ENCODE data around the gene MPP2. TPM values are rescaled to one million over a fixed set of nuclear protein-coding genes. Genes with fewer than 3 reads are reported as not detected.

Gene MPP2
- total RNA-seq, 4 donors from 2014 or later: 0.42 to 10.7 (median 3.7) TPM

DNA sequence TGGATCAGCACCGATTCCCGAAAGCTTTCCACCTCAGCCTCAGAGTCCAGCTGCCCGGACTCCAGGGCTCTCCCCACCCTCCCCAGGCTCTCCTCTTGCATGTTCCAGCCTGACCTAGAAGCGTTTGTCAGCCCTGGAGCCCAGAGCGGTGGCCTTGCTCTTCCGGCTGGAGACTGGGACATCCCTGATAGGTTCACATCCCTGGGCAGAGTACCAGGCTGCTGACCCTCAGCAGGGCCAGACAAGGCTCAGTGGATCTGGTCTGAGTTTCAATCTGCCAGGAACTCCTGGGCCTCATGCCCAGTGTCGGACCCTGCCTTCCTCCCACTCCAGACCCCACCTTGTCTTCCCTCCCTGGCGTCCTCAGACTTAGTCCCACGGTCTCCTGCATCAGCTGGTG, 45.4 kb downstream of the MPP2 start:
- no peak for TF ChIP-seq POLR2A (IDR thresholded peaks at IDR 0.05)
- TF ChIP-seq, protein P1, sequence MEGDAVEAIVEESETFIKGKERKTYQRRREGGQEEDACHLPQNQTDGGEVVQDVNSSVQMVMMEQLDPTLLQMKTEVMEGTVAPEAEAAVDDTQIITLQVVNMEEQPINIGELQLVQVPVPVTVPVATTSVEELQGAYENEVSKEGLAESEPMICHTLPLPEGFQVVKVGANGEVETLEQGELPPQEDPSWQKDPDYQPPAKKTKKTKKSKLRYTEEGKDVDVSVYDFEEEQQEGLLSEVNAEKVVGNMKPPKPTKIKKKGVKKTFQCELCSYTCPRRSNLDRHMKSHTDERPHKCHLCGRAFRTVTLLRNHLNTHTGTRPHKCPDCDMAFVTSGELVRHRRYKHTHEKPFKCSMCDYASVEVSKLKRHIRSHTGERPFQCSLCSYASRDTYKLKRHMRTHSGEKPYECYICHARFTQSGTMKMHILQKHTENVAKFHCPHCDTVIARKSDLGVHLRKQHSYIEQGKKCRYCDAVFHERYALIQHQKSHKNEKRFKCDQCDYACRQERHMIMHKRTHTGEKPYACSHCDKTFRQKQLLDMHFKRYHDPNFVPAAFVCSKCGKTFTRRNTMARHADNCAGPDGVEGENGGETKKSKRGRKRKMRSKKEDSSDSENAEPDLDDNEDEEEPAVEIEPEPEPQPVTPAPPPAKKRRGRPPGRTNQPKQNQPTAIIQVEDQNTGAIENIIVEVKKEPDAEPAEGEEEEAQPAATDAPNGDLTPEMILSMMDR (IDR thresholded peaks at IDR 0.05): no peak
- WGBS, 2 donors: 84 to 92% methylated on average over 4 to 9 of the region's 9 CpGs
- intact Hi-C loops (cut with DNase I; ENCODE audit: low total_unique reads): no loop called here
- no peak for DNase-seq (ENCODE audit: low spot score in 2 of 2)
- no peak overlapping the region for H3K4me3 ChIP-seq (ENCODE audit: low read depth, poor library complexity, severe bottlenecking)

DNA sequence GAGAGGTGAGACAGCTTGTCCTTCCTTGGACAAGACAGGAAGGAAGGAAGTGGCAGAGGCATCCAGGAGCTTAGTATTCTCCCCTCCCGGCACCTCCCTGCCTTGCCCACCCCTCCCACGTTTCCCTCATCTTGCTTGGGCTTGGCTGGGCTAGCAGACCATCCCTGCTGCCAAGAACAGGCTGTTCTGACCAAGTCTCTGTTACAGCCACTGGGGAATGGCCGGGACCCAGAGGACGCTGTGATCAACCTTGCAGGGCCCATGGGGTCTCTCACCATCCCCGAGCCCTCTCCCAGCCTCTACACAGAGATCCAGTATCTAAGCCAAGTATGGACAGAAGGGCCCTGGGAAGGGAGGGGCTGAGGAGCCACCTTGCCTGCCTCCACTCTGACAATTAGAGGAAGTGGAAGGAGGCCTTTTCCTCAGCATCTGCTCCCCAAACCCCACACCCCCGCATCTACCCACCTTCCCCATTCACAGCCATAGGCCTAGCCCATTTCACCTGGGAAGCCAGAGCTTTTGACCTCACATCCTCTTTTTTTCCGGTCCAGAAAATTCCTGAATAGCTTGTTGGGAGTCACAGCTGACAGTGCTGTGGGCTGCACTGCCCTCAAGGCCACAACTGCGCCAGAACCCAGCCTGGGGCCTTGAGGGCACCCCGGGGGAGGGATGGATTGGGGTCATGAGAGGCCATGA, 46.3 kb downstream of the MPP2 start:
- H3K4me3 ChIP-seq (ENCODE audit: low read depth, poor library complexity, severe bottlenecking): no peak overlapping the region
- no peak for TF ChIP-seq POLR2A (IDR thresholded peaks at IDR 0.05)
- TF ChIP-seq, protein P1 (IDR thresholded peaks at IDR 0.05): no peak
- intact Hi-C loops (cut with DNase I; ENCODE audit: low total_unique reads): no loop called here
- WGBS, 2 donors: 45 to 57% methylated on average over 9 of the region's 9 CpGs
- no peak for DNase-seq (ENCODE audit: low spot score in 2 of 2)

DNA sequence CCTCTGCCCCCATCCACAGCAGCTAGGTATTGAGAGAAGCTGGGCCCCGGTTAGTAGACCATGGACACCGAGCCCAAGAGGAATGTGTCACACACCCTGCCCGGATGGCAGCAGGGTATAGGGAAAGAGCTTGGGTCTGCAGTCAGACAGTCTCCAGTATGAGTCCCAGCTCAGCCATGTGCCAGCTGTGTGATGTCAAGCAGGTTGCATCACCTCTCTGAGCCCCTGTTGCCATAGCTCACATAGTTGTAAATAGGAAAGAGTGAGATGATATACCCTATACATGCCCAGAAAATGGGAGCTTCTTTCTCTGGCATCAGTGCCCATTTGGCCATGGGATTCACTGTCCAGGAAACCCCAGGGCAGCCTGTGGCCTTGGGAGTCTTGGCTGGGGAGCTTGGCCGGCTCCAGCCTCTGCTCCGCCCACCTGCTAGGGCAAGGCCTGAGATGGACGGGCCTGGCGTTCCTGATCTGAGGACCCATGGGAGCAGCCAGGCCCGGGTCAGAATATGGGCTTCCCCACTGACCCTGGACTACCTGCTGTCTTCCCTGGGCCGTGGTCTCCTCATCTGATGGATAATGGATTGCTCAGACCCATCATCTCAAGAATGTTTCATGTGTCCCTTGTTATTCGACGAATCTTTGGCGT, 47.1 kb downstream of the MPP2 start:
- DNase-seq (ENCODE audit: low spot score in 2 of 2): peak in 1 of 2 donors; percentile 46
- no peak for TF ChIP-seq POLR2A (IDR thresholded peaks at IDR 0.05)
- TF ChIP-seq, protein P1 (IDR thresholded peaks at IDR 0.05): no peak
- intact Hi-C loops (cut with DNase I; ENCODE audit: low total_unique reads): no loop called here
- 77 to 93% methylated on average over 11 to 12 of the region's 12 CpGs for WGBS, 2 donors
- H3K4me3 ChIP-seq (ENCODE audit: low read depth, poor library complexity, severe bottlenecking): no peak overlapping the region

DNA sequence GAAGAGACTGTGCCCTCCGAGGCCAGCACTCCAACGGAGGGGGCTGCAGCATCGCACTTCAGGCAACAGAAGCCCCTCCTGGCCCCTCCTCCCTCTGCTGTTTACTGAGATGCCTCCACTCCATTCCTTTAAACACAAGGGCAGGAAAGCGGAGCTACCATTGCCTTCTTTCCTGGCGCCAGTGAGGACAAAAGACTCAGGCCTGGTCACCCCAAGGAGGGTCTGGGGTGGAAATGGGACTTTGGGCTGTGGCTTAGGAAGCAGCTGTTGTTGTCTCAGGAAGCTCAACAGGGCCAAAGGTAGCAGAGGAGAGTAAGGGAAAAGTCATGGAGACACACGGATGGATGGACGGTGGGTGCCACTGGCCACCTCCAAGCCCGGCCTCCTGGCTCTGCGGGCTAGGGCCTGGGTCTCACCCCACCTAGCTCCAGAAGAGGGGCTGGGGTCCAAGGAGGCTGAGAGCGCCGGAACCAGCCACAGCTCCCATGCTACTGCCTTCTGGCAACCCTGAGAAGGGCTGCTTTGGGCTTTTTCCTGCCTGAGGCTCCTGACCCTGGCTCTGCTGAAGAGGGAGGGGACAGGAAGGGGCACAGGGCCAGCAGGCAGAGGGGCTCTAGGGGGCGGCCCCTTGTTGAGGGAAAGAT, 49.3 kb downstream of the MPP2 start:
- no peak for DNase-seq (ENCODE audit: low spot score in 2 of 2)
- intact Hi-C loops (cut with DNase I; ENCODE audit: low total_unique reads): no loop called here
- WGBS, 2 donors: 62 to 71% methylated on average over 12 of the region's 12 CpGs

DNA sequence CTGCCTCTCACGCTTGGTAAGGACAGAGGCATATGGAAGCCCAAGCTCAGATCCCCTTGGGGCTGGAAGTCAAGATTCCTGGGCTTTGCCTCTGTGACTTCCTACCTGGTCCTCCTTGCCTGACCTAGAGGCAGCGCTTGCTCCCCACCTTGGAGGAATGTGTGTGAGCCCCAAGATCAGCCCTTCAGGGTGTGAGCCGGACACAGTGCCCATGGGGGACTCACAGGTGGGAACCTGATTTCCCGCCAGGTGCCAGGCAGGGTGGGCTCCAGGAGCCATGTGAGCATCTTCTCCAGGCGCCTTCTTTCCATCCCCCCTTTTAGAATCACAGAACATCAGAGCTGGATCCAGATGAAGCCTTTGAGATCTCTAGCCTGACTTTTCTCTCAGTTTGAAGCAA, 50.2 kb downstream of the MPP2 start:
- TF ChIP-seq, protein P1 (IDR thresholded peaks at IDR 0.05): no peak
- no peak for TF ChIP-seq POLR2A (IDR thresholded peaks at IDR 0.05)
- no peak overlapping the region for H3K4me3 ChIP-seq (ENCODE audit: low read depth, poor library complexity, severe bottlenecking)
- intact Hi-C loops (cut with DNase I; ENCODE audit: low total_unique reads): no loop called here
- DNase-seq (ENCODE audit: low spot score in 2 of 2): no peak
- WGBS, 2 donors: 90 to 92% methylated on average over 5 of the region's 5 CpGs

More for the DNA sequence above, 49.3 kb downstream of the MPP2 start:
- H3K4me3 ChIP-seq (ENCODE audit: low read depth, poor library complexity, severe bottlenecking): no peak overlapping the region
- no peak for TF ChIP-seq POLR2A (IDR thresholded peaks at IDR 0.05)
- TF ChIP-seq, protein P1 (IDR thresholded peaks at IDR 0.05): no peak
